ENCODE data around the gene SH3TC1. TPM values are rescaled to one million over a fixed set of nuclear protein-coding genes. Genes with fewer than 3 reads are reported as not detected.

Gene SH3TC1
- total and polyA plus RNA-seq, 2 of the 13 experiments (the other 11 are each of a cell fraction or from before 2014, with no cell fraction given) = 14.9 to 21.8 TPM

GRCh38 chr4:8202108-8203051, 3.3 kb downstream of the SH3TC1 start (continued):
- TF ChIP-seq DBP (CRISPR knock-in tag; IDR thresholded peaks at IDR 0.05; ENCODE audit: not compliant biosample characterization) = no peak
- TF ChIP-seq ONECUT2 (CRISPR knock-in tag; IDR thresholded peaks at IDR 0.05) = no peak
- no peak for TF ChIP-seq SIN3B (IDR thresholded peaks at IDR 0.05; ENCODE audit: low read length)
- no peak for TF ChIP-seq ZNF136 (CRISPR knock-in tag; IDR thresholded peaks at IDR 0.05; ENCODE audit: low read depth)
- TF ChIP-seq KDM3A (CRISPR knock-in tag; IDR thresholded peaks at IDR 0.05; ENCODE audit: low read depth) = no peak
- no peak for TF ChIP-seq KLF16 (CRISPR knock-in tag; IDR thresholded peaks at IDR 0.05)
- TF ChIP-seq NCOR1 (IDR thresholded peaks at IDR 0.05; ENCODE audit: borderline replicate concordance, low read length) = peak; percentile 76
- peak; percentile 48; the same call in 1 of the 2 replicates for TF ChIP-seq IRX3 (CRISPR knock-in tag; IDR thresholded peaks at IDR 0.05; ENCODE audit: borderline replicate concordance, low read depth)
- no peak; the same call in 1 of the 2 replicates for TF ChIP-seq KDM5A (IDR thresholded peaks at IDR 0.05; ENCODE audit: borderline replicate concordance, low read length)
- TF ChIP-seq, protein P1, sequence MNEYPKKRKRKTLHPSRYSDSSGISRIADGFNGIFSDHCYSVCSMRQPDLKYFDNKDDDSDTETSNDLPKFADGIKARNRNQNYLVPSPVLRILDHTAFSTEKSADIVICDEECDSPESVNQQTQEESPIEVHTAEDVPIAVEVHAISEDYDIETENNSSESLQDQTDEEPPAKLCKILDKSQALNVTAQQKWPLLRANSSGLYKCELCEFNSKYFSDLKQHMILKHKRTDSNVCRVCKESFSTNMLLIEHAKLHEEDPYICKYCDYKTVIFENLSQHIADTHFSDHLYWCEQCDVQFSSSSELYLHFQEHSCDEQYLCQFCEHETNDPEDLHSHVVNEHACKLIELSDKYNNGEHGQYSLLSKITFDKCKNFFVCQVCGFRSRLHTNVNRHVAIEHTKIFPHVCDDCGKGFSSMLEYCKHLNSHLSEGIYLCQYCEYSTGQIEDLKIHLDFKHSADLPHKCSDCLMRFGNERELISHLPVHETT (CRISPR knock-in tag; conservative IDR thresholded peaks at IDR 0.05) = no peak
- TF ChIP-seq ZNF430 (CRISPR knock-in tag; IDR thresholded peaks at IDR 0.05) = no peak
- no peak for TF ChIP-seq SNRNP70 (IDR thresholded peaks at IDR 0.05; ENCODE audit: low read depth, low read length)
- peak; percentile 14; the same call in 1 of the 2 replicates for TF ChIP-seq ZMYM3 (CRISPR knock-in tag; IDR thresholded peaks at IDR 0.05)
- no peak for TF ChIP-seq ZNF251 (CRISPR knock-in tag; IDR thresholded peaks at IDR 0.05)
- TF ChIP-seq, protein P2, sequence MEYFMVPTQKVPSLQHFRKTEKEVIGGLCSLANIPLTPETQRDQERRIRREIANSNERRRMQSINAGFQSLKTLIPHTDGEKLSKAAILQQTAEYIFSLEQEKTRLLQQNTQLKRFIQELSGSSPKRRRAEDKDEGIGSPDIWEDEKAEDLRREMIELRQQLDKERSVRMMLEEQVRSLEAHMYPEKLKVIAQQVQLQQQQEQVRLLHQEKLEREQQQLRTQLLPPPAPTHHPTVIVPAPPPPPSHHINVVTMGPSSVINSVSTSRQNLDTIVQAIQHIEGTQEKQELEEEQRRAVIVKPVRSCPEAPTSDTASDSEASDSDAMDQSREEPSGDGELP (IDR thresholded peaks at IDR 0.05; ENCODE audit: borderline replicate concordance, low read depth) = peak; percentile 34; the same call in 1 of the 2 replicates
- no peak for TF ChIP-seq AGO2 (optimal IDR thresholded peaks at IDR 0.05; ENCODE audit: low read depth, low read length)
- TF ChIP-seq, protein P3, sequence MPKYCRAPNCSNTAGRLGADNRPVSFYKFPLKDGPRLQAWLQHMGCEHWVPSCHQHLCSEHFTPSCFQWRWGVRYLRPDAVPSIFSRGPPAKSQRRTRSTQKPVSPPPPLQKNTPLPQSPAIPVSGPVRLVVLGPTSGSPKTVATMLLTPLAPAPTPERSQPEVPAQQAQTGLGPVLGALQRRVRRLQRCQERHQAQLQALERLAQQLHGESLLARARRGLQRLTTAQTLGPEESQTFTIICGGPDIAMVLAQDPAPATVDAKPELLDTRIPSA (CRISPR knock-in tag; IDR thresholded peaks at IDR 0.05; ENCODE audit: borderline replicate concordance) = no peak
- TF ChIP-seq ZMYM4 (CRISPR knock-in tag; IDR thresholded peaks at IDR 0.05) = peak; percentile 40; the same call in 1 of the 2 replicates
- TF ChIP-seq HOXA5 (CRISPR knock-in tag; IDR thresholded peaks at IDR 0.05) = no peak; the same call in 1 of the 2 replicates
- no peak for TF ChIP-seq PPARG (CRISPR knock-in tag; conservative IDR thresholded peaks at IDR 0.05)
- no peak for TF ChIP-seq ZNF674 (CRISPR knock-in tag; IDR thresholded peaks at IDR 0.05; ENCODE audit: low read depth)
- no peak for TF ChIP-seq ZNF562 (CRISPR knock-in tag; IDR thresholded peaks at IDR 0.05; ENCODE audit: borderline replicate concordance)
- no peak for TF ChIP-seq HOXD1 (CRISPR knock-in tag; IDR thresholded peaks at IDR 0.05)
- TF ChIP-seq ZNF264 (CRISPR knock-in tag; IDR thresholded peaks at IDR 0.05) = no peak
- 0 out of 2 replicates have a peak, but pooled peaks have one; percentile 34 for TF ChIP-seq ZKSCAN8 (CRISPR knock-in tag; IDR thresholded peaks at IDR 0.05; ENCODE audit: borderline replicate concordance)

Measured in HepG2 (cell line).